ENCODE data around the gene SLC2A1. TPM values are rescaled to one million over a fixed set of nuclear protein-coding genes. Genes with fewer than 3 reads are reported as not detected.
A peak's percentile ranks its signal among the peaks of the same experiment; 100 is the strongest.

SLC2A1 gene
- total and polyA plus RNA-seq, 2 experiments from 2014 or later = 271 to 301 TPM

DNA sequence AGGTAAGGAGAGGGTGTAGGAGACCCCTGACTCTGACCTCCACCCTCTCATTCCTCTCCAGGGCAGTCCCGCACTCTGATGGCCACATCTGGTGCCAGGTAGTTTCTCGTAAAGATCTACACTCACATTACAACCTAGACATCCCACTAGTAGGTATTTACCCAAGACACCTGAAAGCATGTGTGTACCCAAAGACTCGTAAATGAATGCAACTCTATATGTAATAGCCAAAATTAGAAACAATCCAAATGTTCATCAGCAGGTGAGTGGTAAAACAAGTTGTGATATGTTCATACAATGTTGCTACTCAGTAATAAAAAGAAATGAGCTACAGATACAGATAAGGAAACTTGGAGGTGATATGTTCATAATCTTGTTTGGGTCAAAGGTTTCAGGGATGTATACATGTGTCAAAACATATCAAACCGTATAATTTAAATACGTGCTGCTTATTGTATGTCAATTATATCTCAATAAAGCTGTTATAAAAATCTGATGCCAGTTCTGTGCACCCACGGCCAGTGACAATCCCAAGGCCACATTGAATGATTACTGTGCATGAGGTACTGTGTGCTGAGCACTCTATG lies 37.8 kb upstream of the SLC2A1 start:
- H4K20me1 ChIP-seq (ENCODE audit: insufficient read depth, poor library complexity, severe bottlenecking) = no peaks in the 10 kb centered on the region
- H3K4me3 ChIP-seq = no peak overlapping the region
- no peak overlapping the region for H3K27ac ChIP-seq
- H3K27me3 ChIP-seq = no peaks in the 10 kb centered on the region
- H3K9me3 ChIP-seq (ENCODE audit: low read depth) = no peaks in the 10 kb centered on the region
- H3K4me1 ChIP-seq (ENCODE audit: insufficient read depth) = peaks cover 11% of the 10 kb centered on the region
- no peak overlapping the region for H2AFZ ChIP-seq
- no peak overlapping the region for H3K4me2 ChIP-seq
- TF ChIP-seq EZH2phosphoT487 (IDR thresholded peaks at IDR 0.05; ENCODE audit: low read depth, severe bottlenecking, unreplicated experiment) (no peak), EZH2 (IDR thresholded peaks at IDR 0.05; ENCODE audit: borderline replicate concordance) (no peak)
- TF ChIP-seq, protein P1, sequence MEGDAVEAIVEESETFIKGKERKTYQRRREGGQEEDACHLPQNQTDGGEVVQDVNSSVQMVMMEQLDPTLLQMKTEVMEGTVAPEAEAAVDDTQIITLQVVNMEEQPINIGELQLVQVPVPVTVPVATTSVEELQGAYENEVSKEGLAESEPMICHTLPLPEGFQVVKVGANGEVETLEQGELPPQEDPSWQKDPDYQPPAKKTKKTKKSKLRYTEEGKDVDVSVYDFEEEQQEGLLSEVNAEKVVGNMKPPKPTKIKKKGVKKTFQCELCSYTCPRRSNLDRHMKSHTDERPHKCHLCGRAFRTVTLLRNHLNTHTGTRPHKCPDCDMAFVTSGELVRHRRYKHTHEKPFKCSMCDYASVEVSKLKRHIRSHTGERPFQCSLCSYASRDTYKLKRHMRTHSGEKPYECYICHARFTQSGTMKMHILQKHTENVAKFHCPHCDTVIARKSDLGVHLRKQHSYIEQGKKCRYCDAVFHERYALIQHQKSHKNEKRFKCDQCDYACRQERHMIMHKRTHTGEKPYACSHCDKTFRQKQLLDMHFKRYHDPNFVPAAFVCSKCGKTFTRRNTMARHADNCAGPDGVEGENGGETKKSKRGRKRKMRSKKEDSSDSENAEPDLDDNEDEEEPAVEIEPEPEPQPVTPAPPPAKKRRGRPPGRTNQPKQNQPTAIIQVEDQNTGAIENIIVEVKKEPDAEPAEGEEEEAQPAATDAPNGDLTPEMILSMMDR (IDR thresholded peaks at IDR 0.05; ENCODE audit: poor library complexity) = no peak
- no peak for DNase-seq (ENCODE audit: low spot score)
- no peaks in the 10 kb centered on the region for H3K36me3 ChIP-seq (replicated peaks; ENCODE audit: insufficient read depth, low read depth)
- H3K9me2 ChIP-seq (replicated peaks; ENCODE audit: insufficient read depth) = no peaks in the 10 kb centered on the region
- 83% methylated on average over 6 of the region's 6 CpGs for WGBS (ENCODE audit: low lambda C conversion rate, missing lambda C conversion rate)
- H3K79me2 ChIP-seq = no peaks in the 10 kb centered on the region

GRCh38 chr1:42993502-42994136 lies 35.0 kb upstream of the SLC2A1 start:
- Histone ChIP-seq H3K27me3 (no peaks in the 10 kb centered on the region), H3K27ac (no peak overlapping the region), H3K4me2 (no peak overlapping the region), H2AFZ (no peak overlapping the region), H3K9me3 (ENCODE audit: low read depth) (no peaks in the 10 kb centered on the region), H3K4me1 (ENCODE audit: insufficient read depth) (peaks cover 6% of the 10 kb centered on the region), H3K9me2 (replicated peaks; ENCODE audit: insufficient read depth) (no peaks in the 10 kb centered on the region), H4K20me1 (ENCODE audit: insufficient read depth, poor library complexity, severe bottlenecking) (no peaks in the 10 kb centered on the region), H3K79me2 (no peaks in the 10 kb centered on the region), H3K4me3 (no peak overlapping the region), H3K36me3 (replicated peaks; ENCODE audit: insufficient read depth, low read depth) (no peaks in the 10 kb centered on the region)
- TF ChIP-seq EZH2phosphoT487 (IDR thresholded peaks at IDR 0.05; ENCODE audit: low read depth, severe bottlenecking, unreplicated experiment) (no peak), EZH2 (IDR thresholded peaks at IDR 0.05; ENCODE audit: borderline replicate concordance) (no peak)
- TF ChIP-seq, protein P1 (IDR thresholded peaks at IDR 0.05; ENCODE audit: poor library complexity) = no peak
- DNase-seq (ENCODE audit: low spot score) = no peak
- 85% methylated on average over 8 of the region's 8 CpGs for WGBS (ENCODE audit: low lambda C conversion rate, missing lambda C conversion rate)

DNA sequence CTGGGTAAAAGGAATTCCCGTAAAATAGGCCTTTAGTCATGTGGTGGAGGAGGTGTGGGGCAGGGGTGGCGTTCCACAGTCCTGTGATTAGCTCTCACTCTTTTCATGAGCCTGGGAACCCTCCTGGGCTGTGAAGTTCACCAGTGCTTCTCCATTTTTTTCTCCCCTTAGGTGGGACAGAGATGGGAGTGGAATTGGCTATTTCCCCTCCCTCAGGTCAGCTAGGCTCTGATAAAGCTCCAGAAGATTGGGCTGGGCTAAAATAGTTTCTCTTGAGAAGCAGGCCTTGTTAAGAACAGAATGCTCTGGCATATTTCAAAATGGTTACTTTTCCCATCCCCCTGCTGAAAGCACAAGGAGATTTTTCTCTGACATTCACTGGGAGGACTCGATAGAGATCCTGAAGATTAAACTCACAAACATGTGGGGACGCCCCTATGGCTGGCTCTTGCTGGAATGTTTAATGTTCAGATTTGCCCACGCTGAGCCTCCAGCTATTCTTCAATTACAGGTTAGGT lies 33.4 kb upstream of the SLC2A1 start:
- H3K4me2 ChIP-seq = no peak overlapping the region
- H3K9me3 ChIP-seq (ENCODE audit: low read depth) = no peaks in the 10 kb centered on the region
- H3K79me2 ChIP-seq = no peaks in the 10 kb centered on the region
- H3K36me3 ChIP-seq (replicated peaks; ENCODE audit: insufficient read depth, low read depth) = no peaks in the 10 kb centered on the region
- TF ChIP-seq EZH2phosphoT487 (IDR thresholded peaks at IDR 0.05; ENCODE audit: low read depth, severe bottlenecking, unreplicated experiment) (no peak), EZH2 (IDR thresholded peaks at IDR 0.05; ENCODE audit: borderline replicate concordance) (no peak)
- TF ChIP-seq, protein P1 (IDR thresholded peaks at IDR 0.05; ENCODE audit: poor library complexity) = no peak
- no peaks in the 10 kb centered on the region for H3K27me3 ChIP-seq
- peak overlapping the region; percentile 81 for H3K27ac ChIP-seq
- peak; percentile 44 for DNase-seq (ENCODE audit: low spot score)
- H3K4me1 ChIP-seq (ENCODE audit: insufficient read depth) = peaks cover 6% of the 10 kb centered on the region
- H2AFZ ChIP-seq = no peak overlapping the region
- WGBS (ENCODE audit: low lambda C conversion rate, missing lambda C conversion rate) = 39% methylated on average over 5 of the region's 5 CpGs
- H4K20me1 ChIP-seq (ENCODE audit: insufficient read depth, poor library complexity, severe bottlenecking) = no peaks in the 10 kb centered on the region
- H3K9me2 ChIP-seq (replicated peaks; ENCODE audit: insufficient read depth) = no peaks in the 10 kb centered on the region
- no peak overlapping the region for H3K4me3 ChIP-seq
